Fibroblast of gingiva (primary cell): ENCODE data around the gene HOMER3.

Experiments used
- DNase-seq: peaks from one replicate; pipeline ENCODE4 v3.0.0-alpha.2; 2011; ENCODE audit warnings: low read depth

The HOMER3 gene

GRCh38 chr19:18940769-18941627, at the start of gene HOMER3:
Gene HOMER3, minus strand, starts transcription at chr19:18941217. Its CDS starts 2,235 bp downstream, at chr19:18938982.
- peak; percentile 44 for DNase-seq

GRCh38 chr19:18990128-18990708, 49.2 kb upstream of the HOMER3 start:
- DNase-seq: no peak

- no peak for DNase-seq
Observed at GRCh38 chr19:18989316-18989715, 48.3 kb upstream of the HOMER3 start.

DNA sequence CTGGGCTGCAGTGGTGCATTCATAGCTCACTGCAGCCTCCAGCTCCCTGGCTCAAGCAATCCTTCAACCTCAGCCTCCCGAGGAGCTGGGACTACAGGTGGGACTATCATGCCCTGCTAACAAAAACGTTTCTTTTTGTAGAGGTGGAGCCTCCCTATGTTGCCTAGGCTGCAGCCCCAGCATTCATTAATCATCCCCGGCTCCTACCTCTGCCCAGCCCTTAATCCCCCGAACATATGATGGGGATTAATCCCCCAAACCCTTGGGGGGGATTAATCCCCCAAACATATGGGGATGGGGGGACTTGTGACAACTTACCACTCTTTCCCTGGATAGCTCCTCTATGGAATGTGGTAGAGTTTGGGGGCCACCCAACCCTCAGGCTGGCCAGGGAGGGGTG, 46.4 kb upstream of the HOMER3 start:
- DNase-seq: no peak

- no peak for DNase-seq
Observed at GRCh38 chr19:18985257-18985656, 44.2 kb upstream of the HOMER3 start.

DNA sequence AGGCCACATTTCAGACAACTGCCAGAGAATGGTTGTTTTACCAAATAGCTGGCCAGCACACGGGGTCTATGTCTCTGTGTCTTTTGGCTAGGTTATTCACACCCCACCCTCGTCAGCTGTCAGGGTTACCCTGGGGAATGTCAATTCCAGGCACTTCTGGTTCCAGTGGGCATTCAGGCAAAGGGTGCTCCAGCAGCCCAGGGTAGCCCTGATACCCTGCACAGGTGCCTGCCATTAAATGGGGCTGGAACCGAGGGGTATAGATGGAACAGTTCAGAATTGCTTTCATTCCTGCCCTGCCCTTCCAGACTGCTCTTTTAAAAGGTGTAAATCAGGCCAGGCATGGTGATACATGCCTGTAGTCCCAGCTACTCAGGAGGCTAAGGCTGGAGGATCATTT, 43.2 kb upstream of the HOMER3 start:
- no peak for DNase-seq

- no peak for DNase-seq
Observed at GRCh38 chr19:18982669-18983068, 41.7 kb upstream of the HOMER3 start.

DNA sequence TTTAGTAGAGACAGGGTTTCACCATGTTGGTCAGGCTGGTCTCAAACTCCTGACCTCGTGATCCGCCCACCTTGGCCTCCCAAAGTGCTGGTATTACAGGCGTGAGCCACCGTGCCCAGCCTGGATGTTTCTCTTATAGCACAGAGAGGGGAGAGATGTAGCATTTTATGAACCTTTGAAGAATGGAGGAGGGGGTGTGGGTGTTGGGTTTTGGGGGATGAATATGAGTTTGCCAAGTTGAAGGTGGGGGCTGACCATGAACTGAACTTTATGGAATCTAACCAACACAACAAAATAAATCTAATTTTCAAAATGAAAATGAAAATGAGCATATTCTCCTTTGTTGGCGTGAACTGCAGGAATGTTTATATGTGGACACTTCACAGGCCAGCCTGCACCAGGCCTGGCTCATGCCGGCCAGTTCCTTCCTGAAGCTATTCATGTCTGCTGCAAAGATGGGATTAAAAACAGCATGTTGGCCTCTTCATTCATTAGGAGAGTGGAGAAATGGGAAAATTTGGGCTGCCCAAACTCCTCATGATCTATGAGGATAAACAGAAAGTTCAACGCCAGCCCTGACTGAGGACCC, 39.5 kb upstream of the HOMER3 start:
- DNase-seq: no peak

GRCh38 chr19:18978616-18979015, 37.6 kb upstream of the HOMER3 start:
- DNase-seq: no peak

DNA sequence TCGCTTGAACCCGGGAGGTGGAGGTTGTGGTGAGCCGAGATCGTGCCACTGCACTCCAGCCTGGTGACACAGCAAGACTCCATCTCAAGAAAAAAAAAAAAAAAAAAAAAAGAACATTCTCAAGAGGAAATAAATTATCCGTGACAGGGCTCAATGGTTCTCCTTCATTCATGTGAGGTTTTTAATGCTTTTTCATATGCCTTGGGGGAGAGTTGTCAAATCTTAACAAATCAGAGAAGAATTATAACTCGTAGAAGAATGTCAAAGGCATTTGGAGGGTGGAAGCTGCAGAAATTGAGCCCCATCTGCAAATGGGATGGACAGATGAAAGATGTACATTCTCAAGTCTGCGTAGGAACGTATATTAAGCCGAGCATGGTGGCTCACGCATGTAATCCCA, 34.9 kb upstream of the HOMER3 start:
- DNase-seq: no peak

- DNase-seq: no peak
Observed at GRCh38 chr19:18975011-18975410, 34.0 kb upstream of the HOMER3 start.

GRCh38 chr19:18972851-18973250, 31.8 kb upstream of the HOMER3 start:
- DNase-seq: no peak

GRCh38 chr19:18972301-18972811, 31.3 kb upstream of the HOMER3 start:
- DNase-seq: peak; percentile 83

- peak; percentile 13 for DNase-seq
Observed at GRCh38 chr19:18969931-18970659, 29.1 kb upstream of the HOMER3 start.

- DNase-seq: peak; percentile 61
Observed at GRCh38 chr19:18967358-18968146, 26.5 kb upstream of the HOMER3 start.

DNA sequence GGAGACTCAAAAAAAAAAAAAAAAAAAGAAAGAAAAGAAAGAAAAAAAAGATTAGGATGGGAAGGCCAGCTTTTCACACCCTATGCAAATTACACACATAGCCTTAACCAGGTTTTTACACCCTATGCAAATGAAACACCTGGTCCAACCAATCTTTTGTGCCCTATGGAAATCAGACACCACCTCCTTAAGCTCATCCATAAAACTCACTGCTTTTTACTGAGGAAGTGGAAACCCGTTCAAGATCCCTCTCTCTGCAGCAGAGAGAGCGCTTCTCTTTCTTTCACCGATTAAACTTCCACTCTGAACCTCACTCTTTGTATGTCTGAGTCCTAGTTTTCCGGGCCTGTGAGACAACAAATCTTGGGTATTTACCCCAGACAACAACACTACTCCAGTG, 25.3 kb upstream of the HOMER3 start:
- DNase-seq: no peak

DNA sequence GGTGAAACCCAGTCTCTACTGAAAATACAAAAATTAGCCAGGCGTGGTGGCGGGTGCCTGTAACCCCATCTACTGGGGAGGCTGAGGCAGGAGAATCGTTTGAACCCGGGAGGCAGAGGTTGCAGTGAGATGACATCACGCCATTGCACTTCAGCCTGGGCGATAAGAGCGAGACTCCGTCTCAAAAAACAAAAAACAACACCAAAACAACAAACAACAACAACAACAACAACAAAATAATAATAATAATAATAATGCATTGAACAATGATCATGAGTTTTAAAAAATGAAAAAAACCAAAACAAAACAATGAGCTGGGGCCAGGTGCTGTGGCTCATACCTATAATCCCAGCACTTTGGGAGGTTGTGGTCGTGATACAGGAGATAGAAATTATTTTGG, 23.1 kb upstream of the HOMER3 start:
- DNase-seq: no peak

- no peak for DNase-seq
Observed at GRCh38 chr19:18961767-18962620, 21.0 kb upstream of the HOMER3 start.

GRCh38 chr19:18960370-18960769, 19.4 kb upstream of the HOMER3 start:
- no peak for DNase-seq

DNA sequence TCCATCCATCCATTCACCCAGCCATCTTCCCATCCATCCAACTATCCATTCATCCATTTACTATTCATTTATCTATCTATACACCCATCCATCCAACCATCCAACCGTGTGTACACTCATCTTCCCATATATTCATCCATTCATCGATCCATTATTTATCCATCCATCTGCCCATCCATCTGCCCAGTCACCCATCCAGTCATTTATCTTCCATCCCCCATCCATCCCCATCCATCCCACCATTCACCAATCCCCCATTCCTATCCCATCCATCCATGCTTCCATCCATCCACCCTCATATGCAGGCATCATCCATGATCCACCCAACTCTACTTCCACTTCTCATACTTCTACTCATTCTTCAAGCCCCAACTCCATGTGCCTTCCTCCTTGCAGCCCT, 14.0 kb upstream of the HOMER3 start:
- DNase-seq: no peak

GRCh38 chr19:18954094-18954493, 13.1 kb upstream of the HOMER3 start:
- DNase-seq: no peak
